OCI-LY1 (cell line): ENCODE measurements around the gene HMGCS1.

Source experiments
- EZH2 ChIP-seq: fragments of 200-600 bp; sonication (generic), shearing (Covaris generic); IDR thresholded peaks from 2 replicates; pipeline ENCODE4 v1.8.0; 2017; ENCODE audit warnings: borderline replicate concordance, mixed run types, mild to moderate bottlenecking, antibody characterized with exemption, low read length, moderate library complexity, mixed read lengths
- TF ChIP-seq, protein P1 (sequence below): fragments of 200-600 bp; sonication (generic), shearing (Covaris generic); IDR thresholded peaks from 2 replicates; pipeline ENCODE4 v1.5.1; 2017; ENCODE audit warnings: mild to moderate bottlenecking, antibody characterized with exemption, low read length, moderate library complexity, mixed read lengths

DNA sequence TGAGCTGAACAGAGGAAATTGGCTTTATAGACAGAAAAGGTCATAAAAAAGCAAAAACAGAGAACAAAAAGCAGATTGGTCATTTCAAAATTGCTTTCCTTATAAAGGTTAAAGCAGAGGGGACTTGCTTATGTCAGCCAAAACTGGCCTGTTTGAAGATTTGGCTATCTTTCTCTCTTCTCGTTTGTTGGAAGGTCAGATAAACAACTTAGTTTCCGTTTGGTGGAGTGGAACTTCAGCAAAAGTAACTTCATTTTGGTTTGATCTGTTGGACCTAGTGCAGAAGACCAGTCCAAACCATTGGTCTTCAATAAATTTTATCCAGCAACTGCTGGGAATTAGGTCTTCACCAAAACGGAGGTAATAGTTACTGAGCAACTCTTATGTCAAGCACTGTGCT is 45.1 kb upstream of the HMGCS1 start:
- TF ChIP-seq, protein P1, sequence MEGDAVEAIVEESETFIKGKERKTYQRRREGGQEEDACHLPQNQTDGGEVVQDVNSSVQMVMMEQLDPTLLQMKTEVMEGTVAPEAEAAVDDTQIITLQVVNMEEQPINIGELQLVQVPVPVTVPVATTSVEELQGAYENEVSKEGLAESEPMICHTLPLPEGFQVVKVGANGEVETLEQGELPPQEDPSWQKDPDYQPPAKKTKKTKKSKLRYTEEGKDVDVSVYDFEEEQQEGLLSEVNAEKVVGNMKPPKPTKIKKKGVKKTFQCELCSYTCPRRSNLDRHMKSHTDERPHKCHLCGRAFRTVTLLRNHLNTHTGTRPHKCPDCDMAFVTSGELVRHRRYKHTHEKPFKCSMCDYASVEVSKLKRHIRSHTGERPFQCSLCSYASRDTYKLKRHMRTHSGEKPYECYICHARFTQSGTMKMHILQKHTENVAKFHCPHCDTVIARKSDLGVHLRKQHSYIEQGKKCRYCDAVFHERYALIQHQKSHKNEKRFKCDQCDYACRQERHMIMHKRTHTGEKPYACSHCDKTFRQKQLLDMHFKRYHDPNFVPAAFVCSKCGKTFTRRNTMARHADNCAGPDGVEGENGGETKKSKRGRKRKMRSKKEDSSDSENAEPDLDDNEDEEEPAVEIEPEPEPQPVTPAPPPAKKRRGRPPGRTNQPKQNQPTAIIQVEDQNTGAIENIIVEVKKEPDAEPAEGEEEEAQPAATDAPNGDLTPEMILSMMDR, result no peak
- TF ChIP-seq EZH2, result no peak
